Stimulated activated CD4-positive, alpha-beta T cell treated with anti-CD3 and anti-CD28 coated beads, Interleukin-15, amount 100 ng/mL, for 24 hours (primary cell): ENCODE measurements around the gene MMP7.

Source experiments
- DNase-seq: peaks from one replicate; pipeline ENCODE4 v3.0.0-alpha.2; 2020

The MMP7 gene

GRCh38 chr11:102530558-102530957, at the start of gene MMP7:
MMP7 (minus strand) TSS chr11:102530747; CDS start chr11:102530700, 47 bp downstream.
- no peak for DNase-seq

- DNase-seq: no peak
Observed at GRCh38 chr11:102577723-102578122, 47.2 kb upstream of the MMP7 start.

GRCh38 chr11:102577182-102577581, 46.6 kb upstream of the MMP7 start:
- no peak for DNase-seq

GRCh38 chr11:102576350-102576749, 45.8 kb upstream of the MMP7 start:
- DNase-seq: no peak

GRCh38 chr11:102575012-102575411, 44.5 kb upstream of the MMP7 start:
- no peak for DNase-seq

- no peak for DNase-seq
Observed at GRCh38 chr11:102573851-102574250, 43.3 kb upstream of the MMP7 start.

GRCh38 chr11:102572554-102573220, 42.1 kb upstream of the MMP7 start:
- no peak for DNase-seq

GRCh38 chr11:102568851-102569250, 38.3 kb upstream of the MMP7 start:
- no peak for DNase-seq

- DNase-seq: no peak
Observed at GRCh38 chr11:102566112-102566511, 35.6 kb upstream of the MMP7 start.

- DNase-seq: no peak
Observed at GRCh38 chr11:102564110-102564509, 33.6 kb upstream of the MMP7 start.

GRCh38 chr11:102561636-102562035, 31.1 kb upstream of the MMP7 start:
- no peak for DNase-seq

- DNase-seq: no peak
Observed at GRCh38 chr11:102560555-102561011, 30.0 kb upstream of the MMP7 start.

- no peak for DNase-seq
Observed at GRCh38 chr11:102559839-102560238, 29.3 kb upstream of the MMP7 start.

GRCh38 chr11:102555091-102555490, 24.5 kb upstream of the MMP7 start:
- no peak for DNase-seq

- no peak for DNase-seq
Observed at GRCh38 chr11:102553835-102554282, 23.3 kb upstream of the MMP7 start.

GRCh38 chr11:102552447-102553194, 22.1 kb upstream of the MMP7 start:
- no peak for DNase-seq

GRCh38 chr11:102552020-102552419, 21.5 kb upstream of the MMP7 start:
- DNase-seq: no peak

- DNase-seq: no peak
Observed at GRCh38 chr11:102551169-102551781, 20.7 kb upstream of the MMP7 start.

- no peak for DNase-seq
Observed at GRCh38 chr11:102546923-102547471, 16.4 kb upstream of the MMP7 start.

GRCh38 chr11:102546427-102546826, 15.9 kb upstream of the MMP7 start:
- no peak for DNase-seq

GRCh38 chr11:102545701-102546100, 15.2 kb upstream of the MMP7 start:
- no peak for DNase-seq

GRCh38 chr11:102544594-102544993, 14.0 kb upstream of the MMP7 start:
- DNase-seq: no peak

GRCh38 chr11:102539567-102539966, 9.0 kb upstream of the MMP7 start:
- DNase-seq: no peak

- DNase-seq: no peak
Observed at GRCh38 chr11:102538932-102539331, 8.4 kb upstream of the MMP7 start.
